A549 treated with RU486 at 1 μM for 4 hours (cell line): ENCODE measurements around the gene KIAA0319L. TPM values are rescaled to one million over a fixed set of nuclear protein-coding genes. Genes with fewer than 3 reads are reported as not detected.

Experiments used
- total RNA-seq: library from RNA; stranded (reverse); fragments of 200-300 nt; extraction: Qiagen RNA extraction; gene quantifications from 5 replicates; pipeline ENCODE4 v1.2.3, GENCODE V29; 2022; ENCODE audit warnings: low read depth

KIAA0319L gene
- total RNA-seq = 13.1 to 15.5 TPM (median 15.0 TPM) in 5 replicates

GRCh38 chr1:35557118-35557610 lies at the start of gene KIAA0319L:
TSS of gene KIAA0319L (minus strand) at chr1:35557403. CDS start at chr1:35554491, 2,912 bp downstream.

GRCh38 chr1:35573198-35574124 lies 16.3 kb upstream of the KIAA0319L start, which contains the start of gene TFAP2E:
TSS of gene TFAP2E (plus strand) at chr1:35573314. CDS start at chr1:35573578, 264 bp downstream.

GRCh38 chr1:35557611-35558373 lies 589 bp upstream of the KIAA0319L start, which contains the start of gene NCDN:
TSS of gene NCDN (plus strand) at chr1:35557799. CDS start at chr1:35558191, 392 bp downstream.

Other genes starting within 250 kb of the KIAA0319L start
- 11.3 to 18.5 TPM (median 16.3 TPM) in 5 replicates for gene NCDN, start 396 bp upstream of the KIAA0319L start, total RNA-seq
- gene TFAP2E, start 15.9 kb upstream of the KIAA0319L start, total RNA-seq = 0.19 to 1.1 TPM (median 0.44 TPM) in 5 replicates
- gene PSMB2, start 84.1 kb upstream of the KIAA0319L start, total RNA-seq = 85.4 to 120 TPM (median 104 TPM) in 5 replicates
- gene C1orf216, start 161.5 kb upstream of the KIAA0319L start, total RNA-seq = 10.9 to 15.9 TPM (median 14.4 TPM) in 5 replicates
- 7.2 to 15.1 TPM (median 11.0 TPM) in 5 replicates for gene CLSPN, start 212.6 kb upstream of the KIAA0319L start, total RNA-seq